Neural cell (in vitro differentiated cells): ENCODE results near the gene ATP5F1A. TPM values are rescaled to one million over a fixed set of nuclear protein-coding genes. Genes with fewer than 3 reads are reported as not detected.

ENCODE experiments used
- H2AFZ ChIP-seq: fragments of 200-600, 300-800 bp; sonication (generic), shearing (Covaris generic); 2 replicates; pipeline ENCODE4 v1.6.0; 2014; ENCODE audit warnings: low read depth, mild to moderate bottlenecking, antibody characterized with exemption, low read length, moderate library complexity
- H3F3A ChIP-seq: fragments of 200-600 bp; shearing (Covaris generic); 2 replicates; pipeline ENCODE4 v1.6.1; 2016; ENCODE audit warnings: mild to moderate bottlenecking, moderate library complexity, mixed read lengths, antibody characterized with exemption, low read length; ENCODE audit not compliant: insufficient read depth, poor library complexity, severe bottlenecking
- H3K27ac ChIP-seq: fragments of 200-600, 300-800 bp; sonication (generic), shearing (Covaris generic); 2 replicates; pipeline ENCODE4 v1.5.1; 2014; ENCODE audit warnings: mild to moderate bottlenecking, low read length, moderate library complexity
- H3K27me3 ChIP-seq: fragments of 300-800, 200-600 bp; sonication (generic), shearing (Covaris generic); 2 replicates; pipeline ENCODE4 v1.6.0; 2014; ENCODE audit warnings: mild to moderate bottlenecking, low read depth, low read length, moderate library complexity; ENCODE audit not compliant: insufficient read depth
- H3K36me3 ChIP-seq: fragments of 300-800, 200-600 bp; sonication (generic), shearing (Covaris generic); 2 replicates; pipeline ENCODE4 v1.5.1; 2014; ENCODE audit warnings: mild to moderate bottlenecking, antibody characterized with exemption, low read length, moderate library complexity; ENCODE audit not compliant: insufficient read depth
- H3K4me2 ChIP-seq: fragments of 300-800, 200-600 bp; sonication (generic), shearing (Covaris generic); 2 replicates; pipeline ENCODE4 v1.6.0; 2014; ENCODE audit warnings: mild to moderate bottlenecking, low read length
- H3K4me3 ChIP-seq: fragments of 300-800, 200-600 bp; sonication (generic), shearing (Covaris generic); 2 replicates; pipeline ENCODE4 v1.5.1; 2014; ENCODE audit warnings: mild to moderate bottlenecking, low read length, moderate library complexity
- H3K79me2 ChIP-seq: fragments of 200-600 bp; shearing (Covaris generic); replicated peaks from 2 replicates; pipeline ENCODE4 v1.6.0; 2014; ENCODE audit warnings: mild to moderate bottlenecking, low read length, moderate library complexity; ENCODE audit not compliant: insufficient read depth
- H3K9ac ChIP-seq: fragments of 300-800, 200-600 bp; sonication (generic), shearing (Covaris generic); 2 replicates; pipeline ENCODE4 v1.6.1; 2016; ENCODE audit warnings: mild to moderate bottlenecking, low read length, mixed read lengths
- H3K9me2 ChIP-seq: fragments of 200-600 bp; shearing (Covaris generic); 2 replicates; pipeline ENCODE4 v1.6.1; 2016; ENCODE audit warnings: mild to moderate bottlenecking, low read length, mixed read lengths; ENCODE audit not compliant: insufficient read depth
- H3K9me3 ChIP-seq: fragments of 200-600, 300-800 bp; sonication (generic), shearing (Covaris generic); 2 replicates; pipeline ENCODE4 v1.6.1; 2016; ENCODE audit warnings: mild to moderate bottlenecking, mixed run types, low read length, moderate library complexity, mixed read lengths
- H4K20me1 ChIP-seq: fragments of 200-600 bp; shearing (Covaris generic); 2 replicates; pipeline ENCODE4 v1.6.1; 2016; ENCODE audit warnings: mild to moderate bottlenecking, mixed run types; ENCODE audit not compliant: insufficient read depth
- EP300 ChIP-seq: fragments of 450-650 bp; conservative IDR thresholded peaks from 2 replicates; pipeline ENCODE4 v1.6.1; 2014; ENCODE audit warnings: antibody characterized with exemption, mild to moderate bottlenecking, moderate library complexity; ENCODE audit not compliant: poor library complexity, severe bottlenecking
- EZH2 ChIP-seq: fragments of 200-600, 300-800 bp; shearing (Covaris generic), sonication (generic); IDR thresholded peaks from 2 replicates; pipeline ENCODE4 v1.6.1; 2014; ENCODE audit warnings: antibody characterized with exemption, low read length, borderline replicate concordance, mild to moderate bottlenecking; ENCODE audit not compliant: insufficient read depth, poor library complexity, severe bottlenecking
- MXI1 ChIP-seq: fragments of 450-650 bp; conservative IDR thresholded peaks from 2 replicates; pipeline ENCODE4 v1.6.1; 2014; ENCODE audit warnings: antibody characterized with exemption, mild to moderate bottlenecking; ENCODE audit not compliant: poor library complexity, severe bottlenecking
- POLR2AphosphoS5 ChIP-seq: IDR thresholded peaks from 2 replicates; pipeline ENCODE4 v1.6.1; 2012
- RAD21 ChIP-seq: fragments of 450-650 bp; conservative IDR thresholded peaks from 2 replicates; pipeline ENCODE4 v1.6.1; 2014; ENCODE audit warnings: antibody characterized with exemption, mild to moderate bottlenecking, moderate library complexity
- REST ChIP-seq: IDR thresholded peaks from 2 replicates; pipeline ENCODE4 v1.6.1; 2012; ENCODE audit warnings: borderline replicate concordance
- SMC3 ChIP-seq: fragments of 450-650 bp; conservative IDR thresholded peaks from 2 replicates; pipeline ENCODE4 v1.6.1; 2014; ENCODE audit warnings: antibody characterized with exemption, mild to moderate bottlenecking, moderate library complexity; ENCODE audit not compliant: poor library complexity
- TAF1 ChIP-seq: IDR thresholded peaks from 2 replicates; pipeline ENCODE4 v1.6.1; 2012; ENCODE audit warnings: low read depth
- polyA plus RNA-seq: library from polyadenylated mRNA; depleted of rRNA; stranded (reverse); fragments of >200 nt; gene quantifications from 2 replicates; pipeline ENCODE4 v1.2.3, GENCODE V29; 2014
- TF ChIP-seq, protein P1 (sequence below): fragments of 450-650 bp; IDR thresholded peaks from 2 replicates; pipeline ENCODE4 v1.5.1; 2014; ENCODE audit warnings: antibody characterized with exemption, mild to moderate bottlenecking, moderate library complexity; ENCODE audit not compliant: poor library complexity, severe bottlenecking

Gene ATP5F1A
- polyA plus RNA-seq, 1 donor from 2014 or later: 1,949 TPM

DNA sequence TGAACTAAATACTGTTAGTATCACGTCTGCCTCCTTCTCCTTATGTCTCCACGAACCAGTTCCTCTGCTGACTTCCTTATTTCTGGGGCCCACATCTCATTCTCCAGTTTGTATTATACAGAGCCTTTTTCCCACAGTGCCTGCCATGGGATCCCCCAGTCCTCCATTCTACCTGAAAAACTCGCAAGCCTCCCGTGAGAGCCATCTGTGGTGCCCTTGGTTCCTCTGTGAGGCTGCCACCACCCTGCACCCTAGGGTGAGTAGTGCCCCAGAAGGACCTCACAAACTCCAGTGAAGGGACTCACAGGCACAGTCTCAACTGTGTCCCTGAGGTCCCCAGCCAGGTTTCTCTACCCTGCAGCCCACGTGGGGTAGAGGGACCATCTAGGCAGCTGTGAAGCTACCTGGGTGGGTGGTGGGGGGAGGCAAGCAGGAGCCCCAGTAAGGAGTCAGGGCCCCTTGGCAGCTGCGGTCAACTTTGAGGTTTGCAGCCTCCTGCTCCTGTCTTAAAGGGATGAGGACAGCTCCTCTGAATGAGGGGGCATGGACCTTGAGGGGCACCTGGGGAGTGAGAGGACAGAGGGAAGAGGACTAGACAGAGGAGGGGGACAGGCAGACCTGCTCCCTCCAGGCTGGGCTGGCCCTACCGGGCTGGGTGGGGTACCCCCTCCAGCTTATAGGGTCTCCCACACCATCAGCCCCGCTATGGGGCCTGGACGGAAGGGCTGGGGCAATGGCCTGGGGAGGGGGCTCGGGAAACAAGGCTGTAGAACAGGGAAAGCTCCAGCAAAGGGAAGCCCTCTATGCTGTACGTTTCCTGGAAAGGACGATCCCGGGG lies 27.1 kb downstream of the ATP5F1A start:
- Histone ChIP-seq H3K4me2 (peak overlapping the region; percentile 10), H3K27me3 (peaks cover 16% of the 10 kb centered on the region), H2AFZ (no peak overlapping the region), H3K36me3 (no peaks in the 10 kb centered on the region), H3K4me3 (peak overlapping the region; percentile 72), H3K9me3 (no peaks in the 10 kb centered on the region), H3K9ac (no peak overlapping the region), H4K20me1 (no peaks in the 10 kb centered on the region), H3K27ac (no peak overlapping the region), H3K79me2 (no peaks in the 10 kb centered on the region), H3F3A (no peaks in the 10 kb centered on the region), H3K9me2 (no peaks in the 10 kb centered on the region)
- TF ChIP-seq, protein P1, sequence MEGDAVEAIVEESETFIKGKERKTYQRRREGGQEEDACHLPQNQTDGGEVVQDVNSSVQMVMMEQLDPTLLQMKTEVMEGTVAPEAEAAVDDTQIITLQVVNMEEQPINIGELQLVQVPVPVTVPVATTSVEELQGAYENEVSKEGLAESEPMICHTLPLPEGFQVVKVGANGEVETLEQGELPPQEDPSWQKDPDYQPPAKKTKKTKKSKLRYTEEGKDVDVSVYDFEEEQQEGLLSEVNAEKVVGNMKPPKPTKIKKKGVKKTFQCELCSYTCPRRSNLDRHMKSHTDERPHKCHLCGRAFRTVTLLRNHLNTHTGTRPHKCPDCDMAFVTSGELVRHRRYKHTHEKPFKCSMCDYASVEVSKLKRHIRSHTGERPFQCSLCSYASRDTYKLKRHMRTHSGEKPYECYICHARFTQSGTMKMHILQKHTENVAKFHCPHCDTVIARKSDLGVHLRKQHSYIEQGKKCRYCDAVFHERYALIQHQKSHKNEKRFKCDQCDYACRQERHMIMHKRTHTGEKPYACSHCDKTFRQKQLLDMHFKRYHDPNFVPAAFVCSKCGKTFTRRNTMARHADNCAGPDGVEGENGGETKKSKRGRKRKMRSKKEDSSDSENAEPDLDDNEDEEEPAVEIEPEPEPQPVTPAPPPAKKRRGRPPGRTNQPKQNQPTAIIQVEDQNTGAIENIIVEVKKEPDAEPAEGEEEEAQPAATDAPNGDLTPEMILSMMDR: no peak
- TF ChIP-seq SMC3: no peak
- TF ChIP-seq RAD21: no peak
- no peak for TF ChIP-seq EZH2
- no peak for TF ChIP-seq TAF1
- no peak for TF ChIP-seq REST
- no peak for TF ChIP-seq MXI1
- no peak for TF ChIP-seq EP300
- no peak for TF ChIP-seq POLR2AphosphoS5

GRCh38 chr18:46070232-46070631 lies 27.9 kb downstream of the ATP5F1A start:
- Histone ChIP-seq H2AFZ (no peak overlapping the region), H3K9ac (no peak overlapping the region), H4K20me1 (no peaks in the 10 kb centered on the region), H3K27me3 (peaks cover 16% of the 10 kb centered on the region), H3K79me2 (no peaks in the 10 kb centered on the region), H3K9me3 (no peaks in the 10 kb centered on the region), H3K9me2 (no peaks in the 10 kb centered on the region), H3K4me2 (no peak overlapping the region), H3K4me3 (no peak overlapping the region), H3F3A (no peaks in the 10 kb centered on the region), H3K36me3 (no peaks in the 10 kb centered on the region), H3K27ac (no peak overlapping the region)
- no peak for TF ChIP-seq RAD21
- TF ChIP-seq MXI1: no peak
- TF ChIP-seq SMC3: no peak
- TF ChIP-seq TAF1: no peak
- TF ChIP-seq EZH2: no peak
- TF ChIP-seq, protein P1: no peak
- no peak for TF ChIP-seq EP300
- TF ChIP-seq POLR2AphosphoS5: no peak
- TF ChIP-seq REST: no peak
